HG03575 (cell line): ENCODE results near the gene SYNDIG1L.
"Not testable (repeated sequence)": the region's sequence is repeated elsewhere in the genome, so short reads cannot be mapped to it uniquely, and the experiment has no call there.

Experiments
- ATAC-seq: cut with Tn5 transposase; IDR thresholded peaks from one replicate; pipeline ENCODE4 v1.9.1; 2021; ENCODE audit not compliant: unreplicated experiment, insufficient number of reproducible peaks, low FRiP score; ENCODE audit errors: extremely low read depth

SYNDIG1L gene

DNA sequence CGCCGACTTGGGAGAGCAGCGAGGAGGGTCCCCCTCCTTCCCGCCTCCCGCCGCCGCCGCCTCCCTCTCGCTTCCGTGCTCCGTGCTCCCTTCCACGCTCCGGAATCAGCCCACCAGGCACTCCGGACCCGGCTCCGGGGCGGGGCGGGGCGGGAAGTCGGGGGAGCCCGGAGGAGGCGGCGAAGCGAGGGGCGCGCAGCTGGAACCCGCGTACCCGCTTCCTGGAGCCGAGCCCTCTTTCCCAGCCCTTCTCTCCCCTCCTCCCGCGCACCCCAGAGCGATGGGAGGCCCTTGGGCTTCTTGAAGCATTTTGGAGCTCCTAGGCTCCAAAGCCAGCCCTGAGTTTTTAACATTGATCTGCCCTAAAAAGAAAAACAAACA lies at the start of gene SYNDIG1L:
Gene SYNDIG1L, minus strand, starts transcription at position 9 of the 381 bp plus-strand sequence. CDS start 16,466 bp downstream, outside the sequence.
- no peak for ATAC-seq

DNA sequence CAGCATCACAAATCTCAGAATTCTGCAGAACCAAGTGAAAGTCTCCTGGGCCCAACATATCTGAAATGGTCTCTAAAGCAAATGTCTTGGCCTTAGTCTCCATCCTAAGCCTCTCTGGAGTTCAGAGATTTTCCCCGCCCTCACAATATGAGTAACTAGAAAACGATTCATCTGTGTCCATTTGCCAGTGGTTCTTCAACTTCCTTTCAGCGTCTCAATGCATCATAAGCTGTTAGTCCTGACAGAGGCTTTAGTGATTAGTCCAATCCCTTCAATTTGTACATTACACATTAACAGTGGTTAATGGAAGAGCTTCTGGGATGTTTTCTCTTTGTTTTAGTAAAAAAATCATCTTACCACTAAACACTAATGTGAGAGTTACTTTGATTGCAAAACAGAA lies 49.7 kb upstream of the SYNDIG1L start:
- ATAC-seq: no peak

DNA sequence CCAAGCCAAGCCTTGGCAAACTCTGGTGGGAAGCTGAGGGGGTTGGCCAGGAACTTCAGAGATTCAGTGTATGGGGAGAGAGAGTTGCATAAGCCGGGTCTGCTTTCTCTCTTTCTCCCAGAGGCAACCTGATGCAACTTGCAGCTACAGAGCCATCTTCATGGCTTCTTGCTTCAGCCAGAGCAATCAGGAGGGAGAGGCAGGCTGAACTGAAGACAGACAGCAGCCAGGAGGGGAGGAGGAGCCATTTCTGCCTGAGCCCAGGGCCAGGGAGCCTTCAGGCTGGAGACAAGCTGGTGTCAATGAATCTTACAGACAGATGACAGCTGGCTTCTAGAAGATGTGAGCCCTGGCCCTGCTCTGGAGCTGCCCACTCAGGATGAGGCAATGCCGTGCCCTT lies 48.4 kb upstream of the SYNDIG1L start:
- no peak for ATAC-seq

DNA sequence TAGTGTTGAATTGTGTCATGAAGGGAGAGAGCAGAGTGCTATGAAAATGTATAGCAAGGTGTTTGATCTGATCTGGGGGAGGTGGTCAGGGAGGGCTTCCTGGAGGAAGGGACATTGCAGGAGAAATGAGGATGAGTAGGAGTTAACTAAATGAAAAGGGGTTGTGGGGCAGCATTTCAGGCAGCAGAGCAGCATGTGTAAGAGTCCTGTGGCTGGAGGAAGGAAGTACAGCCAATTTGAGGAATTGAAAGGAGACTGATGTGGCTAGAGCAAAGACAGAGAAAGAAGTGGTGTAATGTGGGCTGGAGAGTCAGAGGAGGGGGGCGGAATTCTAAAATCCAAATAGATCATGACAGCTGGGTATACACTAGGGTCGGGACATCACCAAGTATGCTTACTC lies 46.6 kb upstream of the SYNDIG1L start:
- ATAC-seq: no peak

DNA sequence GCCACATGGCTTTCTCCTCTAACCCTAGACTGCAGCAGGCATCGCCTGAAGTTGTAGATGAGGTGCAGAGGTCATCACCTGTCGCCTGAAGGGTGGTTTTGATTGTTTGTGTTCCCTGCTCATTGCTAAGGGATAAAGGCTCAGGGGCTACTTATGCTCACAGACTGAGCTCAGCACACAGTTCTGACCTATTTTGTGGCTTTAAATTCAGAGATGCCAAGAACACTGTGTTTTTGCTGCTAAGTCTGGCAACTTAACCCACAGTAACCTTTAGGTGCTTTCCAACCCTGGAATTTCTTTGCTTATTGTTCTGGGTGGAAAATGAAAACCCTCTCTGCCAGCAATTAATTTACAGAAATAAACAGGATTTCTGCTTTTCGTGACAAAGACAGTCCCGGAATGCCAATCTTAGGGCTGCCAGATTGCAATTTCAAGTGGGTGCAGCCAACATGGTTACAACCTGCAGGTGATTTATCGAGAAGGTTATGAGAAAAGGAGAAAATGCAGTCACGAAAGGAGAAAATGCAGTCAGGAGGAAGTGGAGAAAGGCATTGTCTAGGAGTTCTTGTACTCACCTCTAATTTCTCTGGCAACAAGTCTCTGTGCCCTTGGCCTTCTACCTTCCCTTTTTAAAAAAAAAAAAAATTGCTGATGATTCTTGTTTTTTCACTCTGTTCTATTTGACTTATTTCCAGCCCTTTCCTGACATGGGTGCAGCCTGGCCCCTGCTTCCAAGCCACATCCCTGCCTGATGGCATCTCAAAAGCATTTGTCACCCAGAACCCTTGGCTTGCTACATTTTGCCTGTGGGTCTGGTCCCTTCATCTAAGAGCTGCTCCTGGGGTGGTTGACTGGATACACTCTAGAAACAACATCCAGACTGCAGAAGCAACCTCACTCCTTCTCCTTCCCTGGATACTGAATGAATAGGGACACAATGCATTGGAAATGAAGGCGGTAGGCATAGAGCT lies 43.8 kb upstream of the SYNDIG1L start:
- ATAC-seq: no peak

DNA sequence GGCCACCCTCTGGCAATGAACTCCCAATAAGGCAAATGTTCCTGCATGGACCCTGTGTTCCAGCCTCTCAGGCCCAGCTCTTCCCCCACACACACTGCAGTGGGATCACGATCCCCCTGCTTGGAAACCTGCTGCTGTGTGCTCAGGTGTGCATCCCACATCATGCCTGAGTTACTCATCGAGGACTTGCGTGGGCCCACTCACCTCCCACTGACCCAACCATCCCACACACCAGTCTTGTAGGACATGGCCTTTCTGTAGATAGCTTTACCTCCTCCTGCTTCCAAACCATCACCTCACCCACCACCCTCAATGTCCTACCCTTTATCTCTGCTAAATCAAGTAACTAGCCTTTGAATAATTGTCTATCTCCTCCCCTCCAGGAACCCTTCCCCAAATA lies 42.5 kb upstream of the SYNDIG1L start:
- ATAC-seq: no peak

DNA sequence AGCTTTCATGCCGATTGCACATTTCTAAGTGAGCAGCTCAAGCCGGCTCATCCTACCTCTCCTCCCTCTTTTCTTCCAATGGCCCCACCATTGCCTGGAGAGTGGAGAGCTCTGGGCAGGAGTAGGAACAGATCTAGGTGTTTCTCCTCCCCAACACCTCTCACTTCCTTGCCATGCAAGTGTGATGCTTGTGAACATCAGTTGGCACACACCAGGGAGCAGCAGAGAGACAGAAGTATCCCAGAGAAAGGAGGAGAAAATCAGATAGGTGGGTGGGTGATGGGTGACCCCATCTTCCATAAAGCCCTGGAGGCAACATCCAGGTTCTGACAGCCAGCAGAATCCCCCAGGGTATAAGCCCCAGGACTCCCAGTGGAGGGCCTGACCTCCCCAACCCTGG lies 39.3 kb upstream of the SYNDIG1L start:
- ATAC-seq: no peak

DNA sequence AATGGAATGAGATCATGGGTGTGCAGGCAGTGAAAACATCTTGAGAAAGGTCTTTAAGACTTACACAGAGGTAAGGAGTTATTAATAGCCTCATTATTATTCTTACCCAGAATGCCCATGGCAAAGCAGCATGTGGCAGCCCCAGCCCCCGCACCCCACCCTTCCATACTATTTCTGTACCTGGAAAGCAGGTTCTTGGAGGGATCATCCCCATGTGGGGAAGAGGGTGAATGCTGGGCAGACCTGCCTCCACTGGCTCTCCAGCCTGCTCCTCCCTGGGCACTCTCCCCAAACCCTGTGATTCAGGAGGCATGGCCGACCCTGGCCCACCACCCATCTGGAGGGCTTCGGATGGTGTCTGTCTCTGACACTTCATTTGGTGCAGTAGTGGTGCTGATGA lies 38.8 kb upstream of the SYNDIG1L start:
- ATAC-seq: no peak

DNA sequence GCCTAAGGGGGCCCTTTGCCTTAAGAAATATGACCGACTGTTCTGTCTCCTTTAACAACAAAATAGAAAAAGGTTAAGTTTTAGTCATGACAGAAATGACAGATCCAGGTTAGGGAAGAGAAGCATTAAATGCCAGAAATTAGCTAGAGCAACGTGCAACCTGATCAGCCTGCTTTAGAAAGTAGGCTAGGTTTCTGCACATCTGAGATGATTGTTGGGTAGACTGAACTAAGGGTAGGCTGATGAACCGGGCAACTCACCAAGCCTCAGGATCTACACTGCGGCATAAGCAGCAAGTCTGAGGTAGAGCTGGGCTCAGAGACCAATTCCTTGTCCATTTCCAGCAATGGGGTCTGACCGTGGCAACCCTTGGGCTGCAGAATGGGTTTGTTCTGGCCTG lies 37.7 kb upstream of the SYNDIG1L start:
- no peak for ATAC-seq

DNA sequence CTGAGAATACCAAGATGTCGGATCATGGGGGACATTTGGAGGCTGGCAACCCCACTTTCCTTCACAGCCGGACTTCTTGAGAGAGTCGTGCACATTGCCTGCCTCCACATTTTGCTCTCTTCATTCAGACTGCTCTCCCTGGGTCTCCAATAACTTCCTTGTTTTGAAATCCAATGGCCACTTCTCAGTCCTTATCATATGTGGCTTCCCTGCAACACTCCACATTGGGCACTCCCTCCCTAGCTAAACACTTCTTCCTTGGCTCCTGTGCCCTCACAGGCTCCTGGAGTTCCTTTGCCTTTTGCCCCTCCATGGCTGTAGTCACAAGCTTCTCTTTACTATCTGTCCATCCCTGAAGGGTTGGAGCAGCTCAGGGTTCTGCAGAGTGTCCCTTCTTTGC lies 37.0 kb upstream of the SYNDIG1L start:
- no peak for ATAC-seq

DNA sequence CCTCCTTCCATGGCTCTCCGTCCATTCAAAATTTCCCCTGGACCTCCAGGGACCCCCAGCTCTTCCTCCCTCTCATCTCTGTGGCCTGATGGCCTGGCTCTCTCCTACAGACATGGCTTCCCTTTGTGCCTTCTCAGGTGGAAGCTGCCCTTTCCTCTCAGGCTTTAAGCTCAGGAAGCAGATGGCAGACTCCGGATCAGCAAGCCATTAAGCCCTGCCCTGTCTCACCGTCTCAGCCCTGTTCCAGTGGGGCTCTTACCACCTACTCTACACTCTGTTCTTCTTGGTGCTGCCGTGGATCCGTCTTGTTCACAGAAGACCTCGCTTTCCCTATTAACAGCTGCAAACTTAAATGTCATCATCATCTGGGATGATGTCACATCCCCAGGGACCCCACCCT lies 34.0 kb upstream of the SYNDIG1L start:
- ATAC-seq: no peak

DNA sequence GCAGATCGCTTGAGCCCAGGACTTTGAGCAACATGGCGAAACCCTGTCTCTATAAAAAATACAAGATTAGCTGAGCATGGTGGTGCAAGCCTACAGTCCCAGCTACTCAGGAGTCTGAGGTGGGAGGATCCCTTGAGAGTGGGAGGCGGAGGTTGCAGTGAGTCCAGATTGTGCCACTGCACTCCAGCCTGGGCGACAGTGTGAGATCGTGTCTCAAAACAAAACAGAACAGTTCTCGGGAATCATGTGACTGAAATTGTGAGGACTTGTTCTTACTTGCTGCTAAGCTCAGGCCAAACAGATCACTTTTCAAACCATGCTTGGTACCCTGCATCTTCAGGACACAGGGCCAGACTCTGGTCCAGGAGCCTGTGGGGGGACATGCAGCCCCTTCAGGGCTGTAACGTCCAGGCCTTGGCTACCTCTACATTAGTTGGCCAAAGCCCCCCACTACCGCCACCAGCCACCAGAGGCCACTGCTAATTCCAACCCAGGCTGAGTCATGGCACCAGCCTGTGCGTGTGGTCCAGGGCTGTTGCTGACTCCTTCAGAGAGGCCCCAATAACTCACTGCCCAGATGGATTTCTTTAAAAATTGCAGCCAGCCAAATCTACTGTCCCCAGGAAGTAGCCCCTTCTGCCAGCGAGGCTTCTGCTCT lies 33.4 kb upstream of the SYNDIG1L start:
- ATAC-seq: no peak

DNA sequence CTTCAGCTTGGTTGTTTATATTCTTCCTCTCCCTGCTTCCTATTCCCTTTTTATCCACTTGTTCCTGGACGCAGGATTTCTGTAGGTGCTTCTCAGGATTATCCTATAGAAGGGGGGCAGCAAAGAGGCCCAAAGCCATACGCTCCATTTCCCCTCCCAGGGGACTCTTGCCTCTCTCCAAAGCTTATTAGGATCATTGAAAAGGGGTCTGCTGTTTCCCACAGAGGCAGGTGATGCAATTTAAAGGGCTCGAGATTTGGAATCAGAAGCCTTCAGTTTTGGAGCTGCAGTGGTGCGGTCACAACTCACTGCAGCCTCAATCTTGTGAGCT lies 31.5 kb upstream of the SYNDIG1L start:
- ATAC-seq: no peak

DNA sequence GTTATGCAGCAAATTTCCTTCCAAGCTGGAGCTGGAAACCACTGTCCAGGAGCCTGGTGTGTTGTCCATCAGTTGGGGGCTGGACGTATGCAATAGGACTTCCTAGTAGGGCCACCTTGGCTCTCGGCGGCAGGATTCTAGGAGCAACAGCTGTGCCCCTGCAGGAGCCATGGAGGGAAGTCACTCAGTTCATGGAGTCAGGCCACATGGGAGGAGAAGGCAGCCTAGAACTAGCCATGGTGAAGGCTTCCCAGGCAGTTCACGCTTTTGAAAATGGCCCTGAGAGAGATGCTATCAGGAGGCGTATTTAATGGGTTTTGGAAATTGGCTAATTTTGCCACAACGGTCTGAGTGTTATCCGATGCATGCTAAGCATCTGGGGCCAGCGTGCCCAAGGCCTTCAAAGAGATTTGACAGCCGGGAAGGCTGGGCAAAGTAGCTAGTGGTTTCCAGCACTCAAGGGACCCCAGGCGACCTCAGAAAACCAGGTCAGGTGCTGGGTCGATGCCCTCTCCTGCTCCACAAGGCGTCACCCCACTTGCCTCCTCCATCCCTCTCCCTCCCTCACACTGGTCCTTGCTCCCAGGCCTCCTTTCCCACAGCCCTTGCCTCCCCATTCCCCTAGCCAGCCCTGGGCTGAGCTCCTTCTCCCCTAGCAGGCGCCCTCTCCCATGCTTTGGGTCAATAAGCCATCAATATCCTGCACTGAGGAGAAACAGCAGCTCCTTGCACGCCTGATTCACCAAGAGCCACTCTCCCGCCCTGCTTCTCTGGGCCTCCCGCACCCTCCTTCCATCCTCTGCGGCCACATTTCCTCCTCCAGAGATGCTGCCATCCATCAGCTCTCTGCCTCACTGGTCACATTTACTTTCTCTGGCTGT lies 30.9 kb upstream of the SYNDIG1L start:
- no peak for ATAC-seq

DNA sequence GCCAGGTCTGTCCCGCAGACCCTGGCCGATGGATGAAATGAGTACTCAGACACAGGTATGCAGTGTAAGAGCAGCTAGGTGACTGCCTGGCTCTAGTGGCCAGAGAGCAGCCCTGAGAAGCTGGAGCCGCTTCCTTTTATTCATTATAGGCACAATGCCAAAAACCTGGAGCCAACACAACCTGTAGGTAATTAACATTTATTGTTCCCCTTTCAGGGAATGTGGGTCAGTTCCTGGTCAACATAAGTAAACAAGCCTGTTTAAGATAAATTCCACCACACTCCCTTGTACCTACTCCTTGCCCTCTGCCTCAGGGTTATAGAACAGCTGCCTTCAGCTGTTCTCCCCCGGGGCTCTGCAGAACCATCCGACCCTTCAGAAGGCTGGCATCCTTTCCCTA lies 28.4 kb upstream of the SYNDIG1L start:
- not testable (repeated sequence) for ATAC-seq

DNA sequence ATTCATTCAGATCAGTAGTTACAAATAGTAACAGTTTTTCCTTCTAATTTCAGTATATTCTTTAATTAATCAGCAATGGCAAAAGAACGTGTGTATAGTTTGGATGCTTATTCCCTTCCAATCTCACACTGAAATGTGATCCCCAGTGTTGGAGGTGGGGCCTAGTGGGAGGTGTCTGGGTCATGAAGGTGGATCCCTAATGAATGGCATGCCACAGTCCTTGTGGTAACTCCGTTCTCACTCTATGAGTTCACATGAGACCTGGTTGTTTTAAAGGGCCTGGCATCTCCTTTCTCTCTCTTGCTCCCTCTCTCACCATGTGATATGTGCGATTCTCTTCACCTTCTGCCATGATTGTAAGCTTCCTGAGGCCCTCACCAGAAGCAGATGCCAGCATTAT lies 18.9 kb upstream of the SYNDIG1L start:
- ATAC-seq: no peak

DNA sequence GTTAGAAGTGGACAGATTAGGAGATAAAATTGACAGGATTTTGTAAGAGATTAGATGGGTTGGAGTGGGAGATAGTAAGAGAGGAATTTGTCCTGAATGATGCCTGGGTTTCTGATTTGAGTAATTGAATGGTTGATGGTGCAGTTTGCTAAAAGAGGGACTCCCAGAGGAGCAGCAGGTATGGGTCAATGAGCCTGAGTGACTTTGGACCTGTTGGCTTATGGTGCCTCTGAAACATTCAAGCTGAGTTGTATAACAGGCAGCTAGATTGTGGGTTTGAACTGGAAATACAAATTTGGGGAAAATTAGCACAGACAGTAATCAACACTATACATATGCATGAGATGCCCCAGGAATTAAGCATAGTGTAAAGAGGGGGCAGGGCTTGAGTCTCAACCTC lies 16.7 kb upstream of the SYNDIG1L start:
- ATAC-seq: no peak

DNA sequence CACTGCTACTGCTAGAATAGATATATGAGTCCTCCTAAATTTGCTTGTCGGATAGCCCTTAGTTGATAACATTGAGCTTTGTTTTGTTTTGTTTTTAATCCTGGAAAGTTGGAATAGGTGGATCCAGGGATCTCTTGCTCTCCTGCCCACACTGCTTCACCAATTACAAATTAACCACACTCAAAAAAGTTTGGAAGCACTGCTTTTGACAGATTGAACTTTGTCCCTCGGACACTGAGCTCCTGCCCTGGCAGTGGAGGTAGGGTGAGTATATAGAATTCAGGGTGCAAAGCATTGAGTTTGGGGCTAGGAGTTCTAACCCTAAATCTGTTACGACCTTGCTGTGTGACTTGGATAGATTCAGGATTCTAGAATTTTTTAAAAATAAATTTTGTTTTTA lies 15.1 kb upstream of the SYNDIG1L start:
- ATAC-seq: no peak

DNA sequence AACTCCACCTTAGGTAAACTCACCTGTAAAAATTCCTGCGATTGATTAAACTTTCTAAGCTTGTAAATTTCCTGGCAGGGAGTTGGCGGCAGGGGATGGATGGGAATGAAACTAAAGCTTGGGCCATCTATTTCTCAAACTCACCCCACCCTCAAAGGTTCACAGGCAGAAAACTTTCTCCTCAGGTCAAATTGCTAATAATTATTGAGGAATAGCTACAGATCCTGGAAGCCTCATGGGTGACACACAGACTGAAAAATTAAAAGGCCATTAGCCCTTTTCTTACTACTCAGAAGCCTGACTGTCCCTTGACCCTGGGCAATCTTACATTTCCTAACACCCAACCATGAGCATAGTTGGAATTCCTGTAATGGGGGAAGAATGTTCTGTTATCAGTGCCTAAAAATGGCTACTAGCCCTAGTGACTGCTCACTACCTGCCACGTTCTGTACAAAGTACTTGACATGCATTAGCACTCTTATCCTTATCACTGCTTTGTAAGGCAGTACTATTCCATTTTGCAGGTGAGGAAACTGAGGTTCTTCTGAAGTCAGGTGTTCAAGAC lies 12.4 kb upstream of the SYNDIG1L start:
- no peak for ATAC-seq
